Thyroid gland (tissue), 4 donors: ENCODE results near the gene MCAT.

Experiments
- CTCF ChIP-seq, 6 experiments: fragments of 200-600 bp in 3 of 6; fragments of 450-650 bp in 3 of 6; sonication (generic) in 3 of 6; IDR thresholded peaks; one replicate each; pipeline ENCODE4 v1.5.1; 2016 to 2019; ENCODE audit warnings: antibody characterized with exemption in 6 of 6, mild to moderate bottlenecking in 2 of 6, inconsistent platforms in 1 of 6, moderate library complexity in 1 of 6
- POLR2A ChIP-seq, 2 donors: fragments of 450-650 bp; IDR thresholded peaks; one replicate each; pipeline ENCODE4 v1.6.1; 2017; ENCODE audit warnings: antibody characterized with exemption in 2 of 2, mild to moderate bottlenecking in 2 of 2, moderate library complexity in 1 of 2

GRCh38 chr22:43179146-43179910, 36.1 kb upstream of the MCAT start:
- TF ChIP-seq CTCF (IDR thresholded peaks at IDR 0.05) (no peak), POLR2A (IDR thresholded peaks at IDR 0.05) (no peak)
